HPDE6-E6E7 (cell line): ENCODE measurements around the gene GDPD3.
"Not testable (repeated sequence)": the region's sequence is repeated elsewhere in the genome, so short reads cannot be mapped to it uniquely, and the experiment has no call there.

Experiments
- DNase-seq: peaks from one replicate; pipeline ENCODE4 v3.0.0; 2011; ENCODE audit warnings: missing footprints; ENCODE audit errors: extremely low spot score

Gene GDPD3

GRCh38 chr16:30124985-30125379, 11.6 kb upstream of the GDPD3 start:
- no peak for DNase-seq

- DNase-seq: no peak
These were observed 9.3 kb upstream of the GDPD3 start for GRCh38 chr16:30122604-30123160.

GRCh38 chr16:30121741-30122571, 8.6 kb upstream of the GDPD3 start:
- DNase-seq: no peak

- no peak for DNase-seq
These were observed 7.2 kb upstream of the GDPD3 start for GRCh38 chr16:30120340-30121105.

GRCh38 chr16:30119428-30119827, 6.1 kb upstream of the GDPD3 start:
- no peak for DNase-seq

- no peak for DNase-seq
These were observed 4.4 kb upstream of the GDPD3 start for GRCh38 chr16:30117768-30118167.

GRCh38 chr16:30116291-30117207, 3.2 kb upstream of the GDPD3 start:
- no peak for DNase-seq

GRCh38 chr16:30115238-30115637, 1.9 kb upstream of the GDPD3 start:
- no peak for DNase-seq

- not testable (repeated sequence) for DNase-seq
These were observed 1.5 kb upstream of the GDPD3 start for GRCh38 chr16:30114833-30115232.

- DNase-seq: no peak
These were observed 1.1 kb upstream of the GDPD3 start for GRCh38 chr16:30114411-30114810.

- no peak for DNase-seq
These were observed 485 bp upstream of the GDPD3 start for GRCh38 chr16:30113711-30114333.

- DNase-seq: no peak
These were observed 923 bp downstream of the GDPD3 start for GRCh38 chr16:30112197-30113030.

- no peak for DNase-seq
These were observed 2.7 kb downstream of the GDPD3 start for GRCh38 chr16:30110661-30111060.

GRCh38 chr16:30108059-30108850, 5.1 kb downstream of the GDPD3 start:
- DNase-seq: no peak

GRCh38 chr16:30104492-30104891, 8.8 kb downstream of the GDPD3 start:
- no peak for DNase-seq

GRCh38 chr16:30104090-30104489, 9.2 kb downstream of the GDPD3 start:
- DNase-seq: no peak

- no peak for DNase-seq
These were observed 16.3 kb downstream of the GDPD3 start for GRCh38 chr16:30096862-30097563.

GRCh38 chr16:30096105-30096861, 17.1 kb downstream of the GDPD3 start, which contains the start of gene YPEL3:
TSS of gene YPEL3 (minus strand) at chr16:30096213. CDS start at chr16:30095482, 731 bp downstream.
- DNase-seq: peak; percentile 89
